ENCODE data around the gene DHH.

DNA sequence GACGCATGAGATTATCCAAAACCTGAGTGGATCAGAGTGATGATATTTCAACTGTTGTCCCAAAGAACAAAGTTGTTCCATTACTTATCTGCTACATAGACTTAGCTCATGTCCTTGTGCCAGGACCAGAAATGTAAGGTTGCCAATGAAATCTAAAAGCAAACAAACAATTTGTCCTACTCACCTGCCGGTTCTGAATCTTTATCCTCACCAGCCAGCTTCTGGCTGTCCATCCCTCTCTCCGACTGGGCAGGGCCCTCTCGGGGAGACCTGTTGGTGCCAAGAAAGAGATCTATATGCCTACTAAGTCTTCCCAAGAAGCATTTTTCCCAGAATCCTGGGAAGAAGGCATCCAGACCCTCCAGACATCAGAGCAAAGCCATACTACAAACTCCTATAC, 39.5 kb downstream of the DHH start:
- TF ChIP-seq, protein P1, sequence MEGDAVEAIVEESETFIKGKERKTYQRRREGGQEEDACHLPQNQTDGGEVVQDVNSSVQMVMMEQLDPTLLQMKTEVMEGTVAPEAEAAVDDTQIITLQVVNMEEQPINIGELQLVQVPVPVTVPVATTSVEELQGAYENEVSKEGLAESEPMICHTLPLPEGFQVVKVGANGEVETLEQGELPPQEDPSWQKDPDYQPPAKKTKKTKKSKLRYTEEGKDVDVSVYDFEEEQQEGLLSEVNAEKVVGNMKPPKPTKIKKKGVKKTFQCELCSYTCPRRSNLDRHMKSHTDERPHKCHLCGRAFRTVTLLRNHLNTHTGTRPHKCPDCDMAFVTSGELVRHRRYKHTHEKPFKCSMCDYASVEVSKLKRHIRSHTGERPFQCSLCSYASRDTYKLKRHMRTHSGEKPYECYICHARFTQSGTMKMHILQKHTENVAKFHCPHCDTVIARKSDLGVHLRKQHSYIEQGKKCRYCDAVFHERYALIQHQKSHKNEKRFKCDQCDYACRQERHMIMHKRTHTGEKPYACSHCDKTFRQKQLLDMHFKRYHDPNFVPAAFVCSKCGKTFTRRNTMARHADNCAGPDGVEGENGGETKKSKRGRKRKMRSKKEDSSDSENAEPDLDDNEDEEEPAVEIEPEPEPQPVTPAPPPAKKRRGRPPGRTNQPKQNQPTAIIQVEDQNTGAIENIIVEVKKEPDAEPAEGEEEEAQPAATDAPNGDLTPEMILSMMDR (IDR thresholded peaks at IDR 0.05; ENCODE audit: insufficient read depth, low read length, poor library complexity, severe bottlenecking): no peak
- no peak for TF ChIP-seq EZH2phosphoT487 (conservative IDR thresholded peaks at IDR 0.05; ENCODE audit: low read length)
